Subcutaneous adipose tissue (tissue), 4 donors: ENCODE data around the gene AGAP3. TPM values are rescaled to one million over a fixed set of nuclear protein-coding genes. Genes with fewer than 3 reads are reported as not detected.

Experiments
- CTCF ChIP-seq: fragments of 450-650 bp; IDR thresholded peaks from one replicate; pipeline ENCODE4 v1.5.1; 2016; ENCODE audit warnings: low read depth, mild to moderate bottlenecking, control low read depth, antibody characterized with exemption, moderate library complexity
- total RNA-seq, 4 donors: library from RNA; depleted of rRNA; stranded (reverse); fragments of >200 nt; gene quantifications; one replicate each; pipeline ENCODE4 v1.1.0, GENCODE V29; 2016

AGAP3 gene
- total RNA-seq, 4 donors from 2014 or later, result 54.4 to 86.7 (median 62.7) TPM

GRCh38 chr7:151053751-151054150 lies 32.5 kb upstream of the AGAP3 start:
- TF ChIP-seq CTCF, result no peak

- TF ChIP-seq CTCF, result no peak
Observed at GRCh38 chr7:151056283-151056665, 30.0 kb upstream of the AGAP3 start.

- no peak for TF ChIP-seq CTCF
Observed at GRCh38 chr7:151056666-151057505, 29.4 kb upstream of the AGAP3 start.

- no peak for TF ChIP-seq CTCF
Observed at GRCh38 chr7:151057506-151057988, 28.7 kb upstream of the AGAP3 start, which contains the start of gene CDK5. TSS of gene CDK5 (minus strand) at chr7:151057897. CDS start at chr7:151057848, 49 bp downstream.

GRCh38 chr7:151057989-151058780 lies 28.1 kb upstream of the AGAP3 start:
- no peak for TF ChIP-seq CTCF

GRCh38 chr7:151058781-151059366 lies 27.4 kb upstream of the AGAP3 start:
- no peak for TF ChIP-seq CTCF
